SK-N-SH (cell line): ENCODE results near the gene CYP8B1. TPM values are rescaled to one million over a fixed set of nuclear protein-coding genes. Genes with fewer than 3 reads are reported as not detected.

Source experiments
- CTCF ChIA-PET: fragments of 300-600, 350-600 bp; formaldehyde crosslinking; extraction: SDS; loops from one replicate; lab custom pipeline; 2021; lab: Yijun Ruan, JAX
- POLR2A ChIA-PET: fragments of 350-600 bp; sonication (Branson Sonifier 250); formaldehyde crosslinking; extraction: SDS; loops from one replicate; lab custom pipeline; 2020; ENCODE audit warnings: antibody characterized with exemption, inconsistent platforms; lab: Yijun Ruan, JAX
- DNase-seq: peaks from one replicate; pipeline ENCODE4 v3.0.0; 2012
- H2AFZ ChIP-seq: fragments of 200-600 bp; sonication (generic); 2 replicates; pipeline ENCODE4 v1.8.1; 2016; ENCODE audit warnings: antibody characterized with exemption, mild to moderate bottlenecking, low read depth
- H3F3A ChIP-seq: fragments of 200-600 bp; sonication (generic); replicated peaks from 2 replicates; pipeline ENCODE3; 2016; ENCODE audit warnings: antibody characterized with exemption, mild to moderate bottlenecking; ENCODE audit not compliant: insufficient read depth
- H3K27ac ChIP-seq, 2 experiments: fragments of 200-500 bp in 1 of 2; fragments of 200-600 bp in 1 of 2; sonication (Bioruptor generic) in 1 of 2; sonication (generic), shearing (Covaris generic) in 1 of 2; 2 replicates each; pipeline versions ENCODE4 v1.5.1 to v1.6.1; 2014 to 2016; ENCODE audit warnings: low read depth in 2 of 2, inconsistent platforms in 1 of 2, low read length in 1 of 2, mild to moderate bottlenecking in 1 of 2, mixed read lengths in 1 of 2
- H3K27me3 ChIP-seq: fragments of 200-600 bp; sonication (generic), shearing (Covaris generic); 2 replicates; pipeline ENCODE4 v1.6.1; 2016; ENCODE audit warnings: mixed run types; ENCODE audit not compliant: insufficient read depth
- H3K36me3 ChIP-seq, 2 experiments: fragments of 200-500 bp in 1 of 2; fragments of 200-600 bp in 1 of 2; sonication (Bioruptor generic) in 1 of 2; sonication (generic) in 1 of 2; replicated peaks in 1 of 2; 2 replicates each; pipeline versions ENCODE3 to v1.5.1; 2014 to 2016; ENCODE audit warnings: low read length in 1 of 2, mild to moderate bottlenecking in 1 of 2; ENCODE audit not compliant: insufficient read depth in 2 of 2, control insufficient read depth in 1 of 2
- H3K4me1 ChIP-seq, 2 experiments: fragments of 200-500 bp in 1 of 2; fragments of 200-600 bp in 1 of 2; sonication (Bioruptor generic) in 1 of 2; sonication (generic), shearing (Covaris generic) in 1 of 2; 2 replicates each; pipeline versions ENCODE4 v1.5.1 to v1.6.1; 2014 to 2016; ENCODE audit warnings: low read depth in 1 of 2, low read length in 1 of 2, mixed run types in 1 of 2; ENCODE audit not compliant: insufficient read depth in 2 of 2, control insufficient read depth in 1 of 2
- H3K4me2 ChIP-seq: fragments of 200-600 bp; sonication (generic), shearing (Covaris generic); 2 replicates; pipeline ENCODE4 v1.6.1; 2017; ENCODE audit warnings: mixed run types
- H3K4me3 ChIP-seq, 2 experiments: fragments of 200-500 bp in 1 of 2; fragments of 200-600 bp in 1 of 2; sonication (Bioruptor generic) in 1 of 2; sonication (generic), shearing (Covaris generic) in 1 of 2; 2 replicates each; pipeline versions ENCODE4 v1.5.1 to v1.8.1; 2014 to 2016; ENCODE audit warnings: low read depth in 2 of 2, inconsistent platforms in 1 of 2, low read length in 1 of 2, mild to moderate bottlenecking in 1 of 2, mixed read lengths in 1 of 2, moderate library complexity in 1 of 2
- H3K79me2 ChIP-seq: fragments of 200-600 bp; sonication (generic); 2 replicates; pipeline ENCODE4 v1.8.1; 2017; ENCODE audit warnings: mild to moderate bottlenecking; ENCODE audit not compliant: insufficient read depth
- H3K9ac ChIP-seq: fragments of 200-600 bp; sonication (generic); 2 replicates; pipeline ENCODE4 v1.6.1; 2017; ENCODE audit warnings: mixed run types
- H3K9me2 ChIP-seq: fragments of 200-600 bp; sonication (generic); 2 replicates; pipeline ENCODE4 v1.6.1; 2017; ENCODE audit warnings: mixed run types
- H3K9me3 ChIP-seq: fragments of 200-600 bp; sonication (generic); 2 replicates; pipeline ENCODE4 v1.6.1; 2017; ENCODE audit warnings: mixed run types, mild to moderate bottlenecking, moderate library complexity
- H4K20me1 ChIP-seq: fragments of 200-600 bp; sonication (generic); 2 replicates; pipeline ENCODE4 v1.6.1; 2017; ENCODE audit warnings: mild to moderate bottlenecking, mixed run types; ENCODE audit not compliant: insufficient read depth
- CHD2 ChIP-seq: fragments of 150-350 bp; IDR thresholded peaks from 2 replicates; pipeline ENCODE4 v1.6.1; 2018; ENCODE audit warnings: low read length; ENCODE audit not compliant: partially characterized antibody
- ELF1 ChIP-seq: IDR thresholded peaks from 2 replicates; pipeline ENCODE4 v1.4.0; 2012
- EP300 ChIP-seq, 2 experiments: IDR thresholded peaks; 2 replicates each; pipeline versions ENCODE4 v1.4.0 to v1.6.1; 2012; ENCODE audit warnings: borderline replicate concordance in 1 of 2, low read depth in 1 of 2, low read length in 1 of 2
- FOXM1 ChIP-seq: IDR thresholded peaks from 2 replicates; pipeline ENCODE4 v1.4.0; 2012; ENCODE audit warnings: low read depth, mild to moderate bottlenecking
- GABPA ChIP-seq: IDR thresholded peaks from 2 replicates; pipeline ENCODE4 v1.4.0; 2012; ENCODE audit warnings: low read depth, mild to moderate bottlenecking
- GATA2 ChIP-seq: sonication (generic); formaldehyde crosslinking; IDR thresholded peaks from 2 replicates; pipeline ENCODE4 v1.5.0; 2020; ENCODE audit warnings: mild to moderate bottlenecking, missing genetic modification reagents
- IRF3 ChIP-seq: fragments of 150-350 bp; IDR thresholded peaks from 2 replicates; pipeline ENCODE4 v1.6.1; 2016; ENCODE audit warnings: mild to moderate bottlenecking, low read depth, low read length
- JUND ChIP-seq: IDR thresholded peaks from 2 replicates; pipeline ENCODE4 v1.4.0; 2012
- MXI1 ChIP-seq: IDR thresholded peaks from 2 replicates; pipeline ENCODE4 v1.6.1; 2012; ENCODE audit warnings: mild to moderate bottlenecking, low read depth, low read length, improper control_type of control experiment
- NFIC ChIP-seq: IDR thresholded peaks from 2 replicates; pipeline ENCODE4 v1.4.0; 2012; ENCODE audit warnings: borderline replicate concordance
- PBX3 ChIP-seq: IDR thresholded peaks from 2 replicates; pipeline ENCODE4; 2012
- RAD21 ChIP-seq: IDR thresholded peaks from 2 replicates; pipeline ENCODE4 v1.6.1; 2012; ENCODE audit warnings: mild to moderate bottlenecking, low read length
- RCOR1 ChIP-seq: fragments of 150-350 bp; IDR thresholded peaks from 2 replicates; pipeline ENCODE4 v1.6.1; 2017; ENCODE audit warnings: antibody characterized with exemption, low read length
- RFX5 ChIP-seq: IDR thresholded peaks from 2 replicates; pipeline ENCODE4 v1.6.1; 2012; ENCODE audit warnings: mild to moderate bottlenecking, improper control_type of control experiment, low read length
- TAF1 ChIP-seq: IDR thresholded peaks from 2 replicates; pipeline ENCODE4 v1.6.1; 2012; ENCODE audit warnings: low read depth, mild to moderate bottlenecking, low read length, moderate library complexity, borderline replicate concordance
- TCF12 ChIP-seq: IDR thresholded peaks from 2 replicates; pipeline ENCODE4 v1.4.0; 2012
- TEAD4 ChIP-seq: IDR thresholded peaks from 2 replicates; pipeline ENCODE4 v1.4.0; 2012; ENCODE audit warnings: mild to moderate bottlenecking, borderline replicate concordance; ENCODE audit not compliant: insufficient read depth
- USF1 ChIP-seq: IDR thresholded peaks from 2 replicates; pipeline ENCODE4 v1.4.0; 2012; ENCODE audit warnings: low read depth, borderline replicate concordance
- USF2 ChIP-seq: fragments of 150-350 bp; IDR thresholded peaks from 2 replicates; pipeline ENCODE4 v1.6.1; 2017; ENCODE audit warnings: antibody characterized with exemption, low read length, low read depth, borderline replicate concordance
- ZBTB33 ChIP-seq: IDR thresholded peaks from 2 replicates; pipeline ENCODE4 v1.4.0; 2012; ENCODE audit warnings: low read depth, borderline replicate concordance
- WGBS: methylation state at CpG from one replicate; pipeline ENCODE4 v1.1.6; 2017; ENCODE audit warnings: low lambda C conversion rate; 5-methylcytosine and 5-hydroxymethylcytosine counted together
- polyA plus RNA-seq, 3 experiments: library from polyadenylated mRNA; depleted of rRNA; stranded (reverse); fragments of >200 nt; gene quantifications; 2 replicates each; pipeline ENCODE4 v1.2.3, GENCODE V29; 2012

Gene CYP8B1
- polyA plus RNA-seq, 1 of the 3 experiments (the other 2 are of a cell fraction), result not detected

GRCh38 chr3:42877881-42878280 is 2.2 kb upstream of the CYP8B1 start:
- POLR2A ChIA-PET, result interaction anchor here (0.7 kb wide), 1 partner anchor 29 kb away, joined by 3 read pairs; no protein-coding TSS in a partner anchor

GRCh38 chr3:42876940-42877720 is 1.5 kb upstream of the CYP8B1 start:
- ChIA-PET POLR2A (no interaction called here), CTCF (interaction anchor here (1.3 to 8.2 kb wide), 4 partner anchors 38 to 630 kb away, joined by 4 to 34 read pairs (median 26); no protein-coding TSS in a partner anchor)
- H3K9me3 ChIP-seq, result no peaks in the 10 kb centered on the region
- no peak overlapping the region for H3K9ac ChIP-seq
- 27% methylated on average over 7 of the region's 7 CpGs for WGBS
- no peaks in the 10 kb centered on the region for H3K9me2 ChIP-seq
- H3K4me3 ChIP-seq, result no peak overlapping the region
- H2AFZ ChIP-seq, result no peak overlapping the region
- H3K4me2 ChIP-seq, result no peak overlapping the region
- H3F3A ChIP-seq, result peaks cover 5% of the 10 kb centered on the region
- no peaks in the 10 kb centered on the region for H3K36me3 ChIP-seq
- no peak for DNase-seq
- peaks cover 0 to 18% of the 10 kb centered on the region in 2 experiments; a peak in 1 of 4 replicates for H3K4me1 ChIP-seq
- peaks cover 7% of the 10 kb centered on the region; the same call in 1 of the 2 replicates for H3K27me3 ChIP-seq
- no peak overlapping the region for H3K27ac ChIP-seq
- no peaks in the 10 kb centered on the region for H3K79me2 ChIP-seq
- no peaks in the 10 kb centered on the region for H4K20me1 ChIP-seq
- TF ChIP-seq PBX3, result no peak
- TF ChIP-seq ZBTB33, result no peak
- no peak for TF ChIP-seq USF1
- TF ChIP-seq TEAD4, result no peak
- no peak for TF ChIP-seq GABPA
- no peak for TF ChIP-seq RFX5
- TF ChIP-seq FOXM1, result no peak
- no peak for TF ChIP-seq ELF1
- no peak for TF ChIP-seq NFIC
- TF ChIP-seq USF2, result no peak

More at GRCh38 chr3:42877881-42878280, 2.2 kb upstream of the CYP8B1 start:
- Histone ChIP-seq H3K4me1 (peaks cover 0 to 10% of the 10 kb centered on the region in 2 experiments; a peak in 1 of 4 replicates), H3K27ac (no peak overlapping the region), H2AFZ (no peak overlapping the region), H3K27me3 (no peaks in the 10 kb centered on the region; the same call in 1 of the 2 replicates), H3K4me2 (no peak overlapping the region), H3K4me3 (no peak overlapping the region), H3F3A (peaks cover 5% of the 10 kb centered on the region), H3K36me3 (no peaks in the 10 kb centered on the region), H3K9ac (no peak overlapping the region), H3K9me3 (no peaks in the 10 kb centered on the region), H3K9me2 (no peaks in the 10 kb centered on the region), H3K79me2 (no peaks in the 10 kb centered on the region), H4K20me1 (no peaks in the 10 kb centered on the region)
- no peak for DNase-seq
- 50% methylated on average over 2 of the region's 2 CpGs for WGBS
- TF ChIP-seq TCF12 (no peak), EP300 (IDR thresholded peaks at IDR 0.05; ENCODE audit: borderline replicate concordance in 1 of 2, low read depth in 1 of 2, low read length in 1 of 2) (no peak), CHD2 (no peak), IRF3 (no peak), FOXM1 (no peak), JUND (no peak), NFIC (no peak), TAF1 (no peak), RCOR1 (no peak), GATA2 (CRISPR knock-in tag) (no peak), USF1 (no peak), MXI1 (no peak), TEAD4 (no peak), RAD21 (no peak), RFX5 (no peak)
- CTCF ChIA-PET, result interaction anchor here (1.0 to 8.2 kb wide), 6 partner anchors 36 to 122 kb away, joined by 3 to 34 read pairs (median 12); no protein-coding TSS in a partner anchor
